Ishikawa (cell line): ENCODE measurements around the gene BAZ2B.

Experiments
- CEBPB ChIP-seq: IDR thresholded peaks from 2 replicates; pipeline ENCODE4 v1.6.1; 2012
- CREB1 ChIP-seq: IDR thresholded peaks from 2 replicates; pipeline ENCODE4 v1.6.1; 2012; ENCODE audit warnings: low read depth
- EGR1 ChIP-seq: IDR thresholded peaks from 2 replicates; pipeline ENCODE4 v1.6.1; 2012
- EP300 ChIP-seq: IDR thresholded peaks from 2 replicates; pipeline ENCODE4 v1.6.1; 2012; ENCODE audit warnings: borderline replicate concordance
- FOXM1 ChIP-seq: IDR thresholded peaks from 2 replicates; pipeline ENCODE4 v1.6.1; 2012; ENCODE audit warnings: low read depth, borderline replicate concordance
- NFIC ChIP-seq: IDR thresholded peaks from 2 replicates; pipeline ENCODE4 v1.6.1; 2012
- RAD21 ChIP-seq: IDR thresholded peaks from 2 replicates; pipeline ENCODE4 v1.6.1; 2012; ENCODE audit warnings: low read depth
- TAF1 ChIP-seq: IDR thresholded peaks from 2 replicates; pipeline ENCODE4 v1.6.1; 2012; ENCODE audit warnings: low read depth, mild to moderate bottlenecking
- TCF12 ChIP-seq: IDR thresholded peaks from 2 replicates; pipeline ENCODE4 v1.6.1; 2012; ENCODE audit warnings: low read depth
- TEAD4 ChIP-seq: IDR thresholded peaks from 2 replicates; pipeline ENCODE4 v1.6.1; 2012
- USF1 ChIP-seq: IDR thresholded peaks from 2 replicates; pipeline ENCODE4 v1.6.1; 2012
- YY1 ChIP-seq: IDR thresholded peaks from 2 replicates; pipeline ENCODE4 v1.6.1; 2012; ENCODE audit warnings: low read depth
- ZBTB7A ChIP-seq: IDR thresholded peaks from 2 replicates; pipeline ENCODE4 v1.6.1; 2012; ENCODE audit warnings: low read depth
- TF ChIP-seq, protein P1 (sequence below): IDR thresholded peaks from 2 replicates; pipeline ENCODE4 v1.6.1; 2012; ENCODE audit warnings: low read depth, mild to moderate bottlenecking
- TF ChIP-seq, protein P2 (sequence below): IDR thresholded peaks from 2 replicates; pipeline ENCODE4 v1.6.1; 2012

Gene BAZ2B

GRCh38 chr2:159546716-159547430 lies 69.5 kb downstream of the BAZ2B start:
- TF ChIP-seq, protein P1, sequence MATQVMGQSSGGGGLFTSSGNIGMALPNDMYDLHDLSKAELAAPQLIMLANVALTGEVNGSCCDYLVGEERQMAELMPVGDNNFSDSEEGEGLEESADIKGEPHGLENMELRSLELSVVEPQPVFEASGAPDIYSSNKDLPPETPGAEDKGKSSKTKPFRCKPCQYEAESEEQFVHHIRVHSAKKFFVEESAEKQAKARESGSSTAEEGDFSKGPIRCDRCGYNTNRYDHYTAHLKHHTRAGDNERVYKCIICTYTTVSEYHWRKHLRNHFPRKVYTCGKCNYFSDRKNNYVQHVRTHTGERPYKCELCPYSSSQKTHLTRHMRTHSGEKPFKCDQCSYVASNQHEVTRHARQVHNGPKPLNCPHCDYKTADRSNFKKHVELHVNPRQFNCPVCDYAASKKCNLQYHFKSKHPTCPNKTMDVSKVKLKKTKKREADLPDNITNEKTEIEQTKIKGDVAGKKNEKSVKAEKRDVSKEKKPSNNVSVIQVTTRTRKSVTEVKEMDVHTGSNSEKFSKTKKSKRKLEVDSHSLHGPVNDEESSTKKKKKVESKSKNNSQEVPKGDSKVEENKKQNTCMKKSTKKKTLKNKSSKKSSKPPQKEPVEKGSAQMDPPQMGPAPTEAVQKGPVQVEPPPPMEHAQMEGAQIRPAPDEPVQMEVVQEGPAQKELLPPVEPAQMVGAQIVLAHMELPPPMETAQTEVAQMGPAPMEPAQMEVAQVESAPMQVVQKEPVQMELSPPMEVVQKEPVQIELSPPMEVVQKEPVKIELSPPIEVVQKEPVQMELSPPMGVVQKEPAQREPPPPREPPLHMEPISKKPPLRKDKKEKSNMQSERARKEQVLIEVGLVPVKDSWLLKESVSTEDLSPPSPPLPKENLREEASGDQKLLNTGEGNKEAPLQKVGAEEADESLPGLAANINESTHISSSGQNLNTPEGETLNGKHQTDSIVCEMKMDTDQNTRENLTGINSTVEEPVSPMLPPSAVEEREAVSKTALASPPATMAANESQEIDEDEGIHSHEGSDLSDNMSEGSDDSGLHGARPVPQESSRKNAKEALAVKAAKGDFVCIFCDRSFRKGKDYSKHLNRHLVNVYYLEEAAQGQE: no peak
- TF ChIP-seq CREB1 (no peak), CEBPB (no peak), EGR1 (no peak), NFIC (no peak), YY1 (no peak), USF1 (no peak), FOXM1 (no peak), TAF1 (no peak), TEAD4 (no peak), TCF12 (no peak), RAD21 (no peak)
- TF ChIP-seq, protein P2, sequence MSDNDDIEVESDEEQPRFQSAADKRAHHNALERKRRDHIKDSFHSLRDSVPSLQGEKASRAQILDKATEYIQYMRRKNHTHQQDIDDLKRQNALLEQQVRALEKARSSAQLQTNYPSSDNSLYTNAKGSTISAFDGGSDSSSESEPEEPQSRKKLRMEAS: no peak

GRCh38 chr2:159546039-159546438 lies 70.3 kb downstream of the BAZ2B start:
- no peak for TF ChIP-seq CEBPB
- no peak for TF ChIP-seq EP300
- no peak for TF ChIP-seq USF1
- no peak for TF ChIP-seq FOXM1
- TF ChIP-seq TEAD4: no peak
- no peak for TF ChIP-seq YY1
- no peak for TF ChIP-seq TAF1
- no peak for TF ChIP-seq NFIC
- TF ChIP-seq, protein P2: no peak
- no peak for TF ChIP-seq TCF12
- no peak for TF ChIP-seq EGR1
- no peak for TF ChIP-seq RAD21
- TF ChIP-seq, protein P1: no peak
- no peak for TF ChIP-seq CREB1
- TF ChIP-seq ZBTB7A: no peak

- TF ChIP-seq, protein P2: no peak
- no peak for TF ChIP-seq TEAD4
- TF ChIP-seq YY1: no peak
- no peak for TF ChIP-seq TCF12
- no peak for TF ChIP-seq EGR1
- TF ChIP-seq RAD21: no peak
- TF ChIP-seq TAF1: no peak
- no peak for TF ChIP-seq CREB1
- no peak for TF ChIP-seq ZBTB7A
- TF ChIP-seq NFIC: no peak
- no peak for TF ChIP-seq USF1
- TF ChIP-seq, protein P1: no peak
- TF ChIP-seq CEBPB: no peak
- TF ChIP-seq FOXM1: no peak
- TF ChIP-seq EP300: no peak
Measured at GRCh38 chr2:159545085-159545484, 71.3 kb downstream of the BAZ2B start.

DNA sequence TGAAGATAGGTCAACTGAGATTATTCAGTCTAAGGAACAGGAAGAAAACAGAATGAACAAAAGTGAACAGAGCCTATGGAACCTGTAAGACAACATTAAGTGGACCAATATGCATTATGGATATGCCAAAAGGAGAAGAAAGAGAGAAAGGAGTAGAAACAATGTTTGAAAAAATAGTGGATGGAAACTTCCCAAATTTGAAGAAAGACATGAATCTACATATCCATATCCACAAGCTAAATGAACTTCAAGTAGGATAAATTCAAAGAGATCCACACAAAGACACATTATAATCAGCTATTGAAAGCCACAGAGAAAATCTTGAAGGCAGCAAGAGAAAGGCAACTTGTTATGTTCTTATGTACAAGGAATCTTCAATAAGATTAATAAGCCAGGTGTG lies 74.2 kb downstream of the BAZ2B start:
- TF ChIP-seq EGR1 (no peak), YY1 (no peak)
- TF ChIP-seq, protein P2: no peak
